ENCODE data around the gene TOR1AIP2.

The TOR1AIP2 gene

GRCh38 chr1:179826626-179827280 is 50.9 kb downstream of the TOR1AIP2 start:
- H3K4me3 ChIP-seq (ENCODE audit: low read depth in 1 of 5, low read length in 5 of 5) = no peak overlapping the region
- H3K36me3 ChIP-seq (ENCODE audit: control insufficient read depth in 5 of 5, insufficient read depth in 5 of 5, low read length in 5 of 5) = no peaks in the 10 kb centered on the region
- H3K9me3 ChIP-seq (ENCODE audit: control insufficient read depth in 5 of 5, low read length in 5 of 5) = no peaks in the 10 kb centered on the region
- no peak overlapping the region for H3K9ac ChIP-seq (ENCODE audit: low read length in 5 of 5)
- peaks cover 0 to 8% (median 0%) of the 10 kb centered on the region in 5 donors for H3K27me3 ChIP-seq (ENCODE audit: control insufficient read depth in 5 of 5, insufficient read depth in 4 of 5, low read length in 5 of 5)
- H3K4me1 ChIP-seq (ENCODE audit: control insufficient read depth in 5 of 5, insufficient read depth in 5 of 5, low read length in 5 of 5) = peaks cover 0 to 30% (median 3%) of the 10 kb centered on the region in 5 donors
- no peak overlapping the region for H3K27ac ChIP-seq (ENCODE audit: low read depth, low read length)

GRCh38 chr1:179825798-179826460 is 51.7 kb downstream of the TOR1AIP2 start:
- no peak overlapping the region for H3K9ac ChIP-seq (ENCODE audit: low read length in 5 of 5)
- peaks cover 0 to 8% (median 0%) of the 10 kb centered on the region in 5 donors for H3K27me3 ChIP-seq (ENCODE audit: control insufficient read depth in 5 of 5, insufficient read depth in 4 of 5, low read length in 5 of 5)
- H3K4me1 ChIP-seq (ENCODE audit: control insufficient read depth in 5 of 5, insufficient read depth in 5 of 5, low read length in 5 of 5) = peaks cover 0 to 30% (median 3%) of the 10 kb centered on the region in 5 donors
- H3K4me3 ChIP-seq (ENCODE audit: low read depth in 1 of 5, low read length in 5 of 5) = no peak overlapping the region
- no peaks in the 10 kb centered on the region for H3K9me3 ChIP-seq (ENCODE audit: control insufficient read depth in 5 of 5, low read length in 5 of 5)
- H3K36me3 ChIP-seq (ENCODE audit: control insufficient read depth in 5 of 5, insufficient read depth in 5 of 5, low read length in 5 of 5) = no peaks in the 10 kb centered on the region
- H3K27ac ChIP-seq (ENCODE audit: low read depth, low read length) = no peak overlapping the region

GRCh38 chr1:179825206-179825605 is 52.4 kb downstream of the TOR1AIP2 start:
- Histone ChIP-seq H3K9ac (ENCODE audit: low read length in 5 of 5) (no peak overlapping the region), H3K9me3 (ENCODE audit: control insufficient read depth in 5 of 5, low read length in 5 of 5) (no peaks in the 10 kb centered on the region), H3K4me3 (ENCODE audit: low read depth in 1 of 5, low read length in 5 of 5) (no peak overlapping the region), H3K4me1 (ENCODE audit: control insufficient read depth in 5 of 5, insufficient read depth in 5 of 5, low read length in 5 of 5) (peaks cover 0 to 30% (median 3%) of the 10 kb centered on the region in 5 donors), H3K27me3 (ENCODE audit: control insufficient read depth in 5 of 5, insufficient read depth in 4 of 5, low read length in 5 of 5) (peaks cover 0 to 8% (median 0%) of the 10 kb centered on the region in 5 donors), H3K36me3 (ENCODE audit: control insufficient read depth in 5 of 5, insufficient read depth in 5 of 5, low read length in 5 of 5) (no peaks in the 10 kb centered on the region), H3K27ac (ENCODE audit: low read depth, low read length) (no peak overlapping the region)

DNA sequence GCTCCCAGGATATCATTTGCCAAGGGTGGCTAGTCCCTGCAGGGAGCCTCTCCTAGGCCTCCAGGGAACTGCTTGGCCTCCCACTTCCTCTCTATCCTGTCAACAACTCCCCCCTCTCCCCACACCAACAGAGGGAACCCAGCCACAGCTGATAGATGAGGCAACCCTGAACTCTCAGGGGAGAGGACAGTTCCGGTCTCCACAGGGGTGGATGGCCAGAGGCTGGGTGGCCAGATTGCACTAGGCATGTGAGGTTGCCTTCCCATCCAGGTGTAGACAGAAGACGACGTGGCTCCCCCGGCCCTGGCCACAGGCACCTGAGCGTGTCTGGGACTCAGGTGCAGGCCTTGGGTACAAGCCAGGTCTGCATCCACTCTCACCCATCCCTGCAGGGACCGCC is 53.3 kb downstream of the TOR1AIP2 start:
- Histone ChIP-seq H3K36me3 (ENCODE audit: control insufficient read depth in 5 of 5, insufficient read depth in 5 of 5, low read length in 5 of 5) (no peaks in the 10 kb centered on the region), H3K9me3 (ENCODE audit: control insufficient read depth in 5 of 5, low read length in 5 of 5) (no peaks in the 10 kb centered on the region), H3K9ac (ENCODE audit: low read length in 5 of 5) (no peak overlapping the region), H3K27ac (ENCODE audit: low read depth, low read length) (no peak overlapping the region), H3K4me3 (ENCODE audit: low read depth in 1 of 5, low read length in 5 of 5) (no peak overlapping the region), H3K27me3 (ENCODE audit: control insufficient read depth in 5 of 5, insufficient read depth in 4 of 5, low read length in 5 of 5) (peaks cover 0 to 8% (median 0%) of the 10 kb centered on the region in 5 donors), H3K4me1 (ENCODE audit: control insufficient read depth in 5 of 5, insufficient read depth in 5 of 5, low read length in 5 of 5) (peaks cover 0 to 30% (median 3%) of the 10 kb centered on the region in 5 donors)

- no peak overlapping the region for H3K27ac ChIP-seq (ENCODE audit: low read depth, low read length)
- H3K36me3 ChIP-seq (ENCODE audit: control insufficient read depth in 5 of 5, insufficient read depth in 5 of 5, low read length in 5 of 5) = no peaks in the 10 kb centered on the region
Measured at GRCh38 chr1:179823693-179824092, 53.9 kb downstream of the TOR1AIP2 start.

GRCh38 chr1:179822065-179822464 is 55.5 kb downstream of the TOR1AIP2 start:
- H3K36me3 ChIP-seq (ENCODE audit: control insufficient read depth in 5 of 5, insufficient read depth in 5 of 5, low read length in 5 of 5) = no peaks in the 10 kb centered on the region
- peaks cover 0 to 46% (median 14%) of the 10 kb centered on the region in 5 donors for H3K4me1 ChIP-seq (ENCODE audit: control insufficient read depth in 5 of 5, insufficient read depth in 5 of 5, low read length in 5 of 5)
- no peak overlapping the region for H3K9ac ChIP-seq (ENCODE audit: low read length in 5 of 5)
- no peak overlapping the region for H3K27ac ChIP-seq (ENCODE audit: low read depth, low read length)
- no peaks in the 10 kb centered on the region for H3K9me3 ChIP-seq (ENCODE audit: control insufficient read depth in 5 of 5, low read length in 5 of 5)
- no peaks in the 10 kb centered on the region for H3K27me3 ChIP-seq (ENCODE audit: control insufficient read depth in 5 of 5, insufficient read depth in 4 of 5, low read length in 5 of 5)
- H3K4me3 ChIP-seq (ENCODE audit: low read depth in 1 of 5, low read length in 5 of 5) = no peak overlapping the region

More at GRCh38 chr1:179823693-179824092, 53.9 kb downstream of the TOR1AIP2 start:
- Histone ChIP-seq H3K4me3 (ENCODE audit: low read depth in 1 of 5, low read length in 5 of 5) (no peak overlapping the region), H3K27me3 (ENCODE audit: control insufficient read depth in 5 of 5, insufficient read depth in 4 of 5, low read length in 5 of 5) (peaks cover 0 to 3% (median 0%) of the 10 kb centered on the region in 5 donors), H3K9ac (ENCODE audit: low read length in 5 of 5) (no peak overlapping the region), H3K4me1 (ENCODE audit: control insufficient read depth in 5 of 5, insufficient read depth in 5 of 5, low read length in 5 of 5) (peaks cover 0 to 30% (median 3%) of the 10 kb centered on the region in 5 donors), H3K9me3 (ENCODE audit: control insufficient read depth in 5 of 5, low read length in 5 of 5) (no peaks in the 10 kb centered on the region)

DNA sequence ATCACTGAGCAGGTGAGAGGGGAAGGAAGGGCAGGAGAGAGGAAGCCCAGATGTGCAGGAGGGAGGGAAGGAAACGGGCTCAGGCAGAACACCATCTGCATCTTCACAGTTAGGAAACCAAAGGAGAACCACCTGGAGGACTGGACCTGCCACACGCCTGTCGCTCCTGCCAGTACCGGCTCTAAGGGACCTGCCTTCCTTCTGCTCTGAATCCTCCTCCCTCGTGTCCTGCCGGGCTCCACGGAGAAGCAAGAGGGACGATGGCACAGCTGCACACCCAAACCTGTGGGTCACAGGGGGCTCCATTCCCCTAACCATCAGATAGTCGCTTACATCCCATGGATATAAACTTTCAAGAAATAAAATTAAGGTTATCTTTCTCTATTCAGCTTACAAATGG is 56.1 kb downstream of the TOR1AIP2 start:
- Histone ChIP-seq H3K9ac (ENCODE audit: low read length in 5 of 5) (no peak overlapping the region), H3K27ac (ENCODE audit: low read depth, low read length) (no peak overlapping the region), H3K4me1 (ENCODE audit: control insufficient read depth in 5 of 5, insufficient read depth in 5 of 5, low read length in 5 of 5) (peaks cover 0 to 47% (median 19%) of the 10 kb centered on the region in 5 donors), H3K4me3 (ENCODE audit: low read depth in 1 of 5, low read length in 5 of 5) (no peak overlapping the region), H3K9me3 (ENCODE audit: control insufficient read depth in 5 of 5, low read length in 5 of 5) (no peaks in the 10 kb centered on the region), H3K36me3 (ENCODE audit: control insufficient read depth in 5 of 5, insufficient read depth in 5 of 5, low read length in 5 of 5) (no peaks in the 10 kb centered on the region), H3K27me3 (ENCODE audit: control insufficient read depth in 5 of 5, insufficient read depth in 4 of 5, low read length in 5 of 5) (peaks cover 0 to under 1% (median 0%) of the 10 kb centered on the region in 5 donors)

- peaks cover 7 to 49% (median 24%) of the 10 kb centered on the region in 5 donors for H3K4me1 ChIP-seq (ENCODE audit: control insufficient read depth in 5 of 5, insufficient read depth in 5 of 5, low read length in 5 of 5)
- no peak overlapping the region for H3K4me3 ChIP-seq (ENCODE audit: low read depth in 1 of 5, low read length in 5 of 5)
- H3K27me3 ChIP-seq (ENCODE audit: control insufficient read depth in 5 of 5, insufficient read depth in 4 of 5, low read length in 5 of 5) = peaks cover 0 to 5% (median under 1%) of the 10 kb centered on the region in 5 donors
- no peaks in the 10 kb centered on the region for H3K9me3 ChIP-seq (ENCODE audit: control insufficient read depth in 5 of 5, low read length in 5 of 5)
- H3K36me3 ChIP-seq (ENCODE audit: control insufficient read depth in 5 of 5, insufficient read depth in 5 of 5, low read length in 5 of 5) = no peaks in the 10 kb centered on the region
- H3K9ac ChIP-seq (ENCODE audit: low read length in 5 of 5) = no peak overlapping the region
- H3K27ac ChIP-seq (ENCODE audit: low read depth, low read length) = no peak overlapping the region
Measured at GRCh38 chr1:179820226-179820970, 57.2 kb downstream of the TOR1AIP2 start.

GRCh38 chr1:179818743-179819173 is 58.8 kb downstream of the TOR1AIP2 start:
- Histone ChIP-seq H3K4me1 (ENCODE audit: control insufficient read depth in 5 of 5, insufficient read depth in 5 of 5, low read length in 5 of 5) (peaks cover 7 to 47% (median 37%) of the 10 kb centered on the region in 5 donors), H3K9me3 (ENCODE audit: control insufficient read depth in 5 of 5, low read length in 5 of 5) (no peaks in the 10 kb centered on the region), H3K36me3 (ENCODE audit: control insufficient read depth in 5 of 5, insufficient read depth in 5 of 5, low read length in 5 of 5) (no peaks in the 10 kb centered on the region), H3K27me3 (ENCODE audit: control insufficient read depth in 5 of 5, insufficient read depth in 4 of 5, low read length in 5 of 5) (peaks cover 0 to 5% (median 3%) of the 10 kb centered on the region in 5 donors), H3K27ac (ENCODE audit: low read depth, low read length) (no peak overlapping the region), H3K9ac (ENCODE audit: low read length in 5 of 5) (no peak overlapping the region), H3K4me3 (ENCODE audit: low read depth in 1 of 5, low read length in 5 of 5) (no peak overlapping the region)
